Activated B cell treated with CpG ODN at 0.5 μM for 24 hours (primary cell): Measurements from ENCODE around the gene ZSCAN25. TPM values are rescaled to one million over a fixed set of nuclear protein-coding genes. Genes with fewer than 3 reads are reported as not detected.

Experiments used
- ATAC-seq: fragments of 200-7000 bp; cut with Tn5 transposase; one replicate; pipeline ENCODE4 v1.10.0; 2021; ENCODE audit warnings: low read depth, mild to moderate bottlenecking, moderate library complexity
- CTCF ChIA-PET: fragments of 350-600 bp; sonication (Branson Sonifier 250); formaldehyde crosslinking; loops from one replicate; lab custom pipeline; 2021; ENCODE audit warnings: antibody characterized with exemption; lab: Charles Lee
- POLR2A ChIA-PET: fragments of 350-600 bp; sonication (Branson Sonifier 250); formaldehyde crosslinking; loops from one replicate; lab custom pipeline; 2021; ENCODE audit warnings: antibody characterized with exemption; lab: Charles Lee
- DNase-seq: peaks from one replicate; pipeline ENCODE4 v3.0.0; 2022
- H3K27ac Mint-ChIP-seq: one replicate; pipeline ENCODE4 v1.8.0; 2020; ENCODE audit warnings: mixed read lengths
- H3K27me3 Mint-ChIP-seq: one replicate; pipeline ENCODE4 v1.8.0; 2021; ENCODE audit warnings: mixed read lengths
- H3K36me3 Mint-ChIP-seq: one replicate; pipeline ENCODE4 v1.8.0; 2021; ENCODE audit warnings: low read depth, mixed read lengths
- H3K4me1 Mint-ChIP-seq: one replicate; pipeline ENCODE4 v1.8.0; 2021; ENCODE audit warnings: mixed read lengths
- H3K4me3 Mint-ChIP-seq: one replicate; pipeline ENCODE4 v1.8.0; 2020; ENCODE audit warnings: mild to moderate bottlenecking, mixed read lengths
- H3K9me3 Mint-ChIP-seq: one replicate; pipeline ENCODE4 v1.8.0; 2020; ENCODE audit warnings: mixed read lengths
- intact Hi-C: fragments of 100-400 bp; cut with micrococcal nuclease; formaldehyde crosslinking; loops from one replicate; pipeline ENCODE4 v1.15.1; 2024
- total RNA-seq: library from RNA; stranded (reverse); gene quantifications from 2 replicates; pipeline ENCODE4 v1.2.3, GENCODE V29; 2022
- TF ChIP-seq, protein P1 (sequence below): fragments of 200-600 bp; IDR thresholded peaks from one replicate; pipeline ENCODE4 v1.8.0; 2022; ENCODE audit warnings: antibody characterized with exemption, mild to moderate bottlenecking

ZSCAN25 gene
- total RNA-seq, 1 donor from 2014 or later: 33.4 TPM

DNA sequence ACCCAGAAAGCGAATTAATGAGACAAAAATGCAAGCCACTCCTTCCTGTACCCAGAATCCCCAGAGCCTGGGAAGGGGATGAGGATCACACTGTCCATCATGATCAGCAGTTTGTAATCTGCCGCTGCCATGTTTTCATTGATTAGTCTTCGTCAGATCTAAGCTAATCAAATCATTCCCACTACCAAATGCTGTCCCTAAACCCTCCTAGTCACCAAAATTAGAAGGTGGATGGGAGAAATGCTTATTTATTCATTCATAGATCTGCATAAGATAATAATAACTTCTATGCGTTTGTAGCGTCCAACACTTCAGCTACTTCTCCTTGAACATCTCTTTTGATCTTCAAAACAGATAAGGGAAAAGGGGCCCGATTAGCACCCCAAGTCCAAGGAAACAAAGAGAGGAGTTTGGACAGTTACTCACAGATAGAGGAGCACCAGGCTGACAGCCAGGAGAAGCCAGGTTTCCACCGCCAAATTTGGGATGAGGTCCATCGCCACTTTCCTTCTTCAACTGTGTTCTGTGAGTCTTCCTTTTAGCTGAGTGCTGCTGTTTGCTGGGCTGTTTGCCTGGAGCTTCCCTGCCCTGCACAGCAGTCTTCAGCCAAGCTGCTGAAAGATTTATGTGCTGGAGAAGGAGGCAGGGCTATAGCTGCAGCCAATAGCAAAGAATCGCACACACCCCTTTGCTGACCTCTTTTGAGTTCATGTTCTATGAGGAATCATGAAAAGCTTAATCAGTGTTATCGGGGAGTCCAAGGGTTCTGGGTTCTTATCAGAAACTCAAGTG is 62.9 kb downstream of the ZSCAN25 start, which contains the start of gene CYP3A5:
CYP3A5 (minus strand) TSS at position 597 of the 792 bp plus-strand sequence; CDS start at position 497, 100 bp downstream.
- Mint-ChIP-seq H3K4me3 (no peak within 1 kb of the TSS), H3K4me1 (no peaks in the 10 kb centered on the region), H3K27me3 (peaks cover 3% of the 10 kb centered on the region), H3K27ac (no peak within 1 kb of the TSS), H3K9me3 (peaks cover 4% of the 10 kb centered on the region), H3K36me3 (peaks cover 5% of the 10 kb centered on the region)
- no peak for DNase-seq
- CTCF ChIA-PET: no interaction called here
- TF ChIP-seq, protein P1, sequence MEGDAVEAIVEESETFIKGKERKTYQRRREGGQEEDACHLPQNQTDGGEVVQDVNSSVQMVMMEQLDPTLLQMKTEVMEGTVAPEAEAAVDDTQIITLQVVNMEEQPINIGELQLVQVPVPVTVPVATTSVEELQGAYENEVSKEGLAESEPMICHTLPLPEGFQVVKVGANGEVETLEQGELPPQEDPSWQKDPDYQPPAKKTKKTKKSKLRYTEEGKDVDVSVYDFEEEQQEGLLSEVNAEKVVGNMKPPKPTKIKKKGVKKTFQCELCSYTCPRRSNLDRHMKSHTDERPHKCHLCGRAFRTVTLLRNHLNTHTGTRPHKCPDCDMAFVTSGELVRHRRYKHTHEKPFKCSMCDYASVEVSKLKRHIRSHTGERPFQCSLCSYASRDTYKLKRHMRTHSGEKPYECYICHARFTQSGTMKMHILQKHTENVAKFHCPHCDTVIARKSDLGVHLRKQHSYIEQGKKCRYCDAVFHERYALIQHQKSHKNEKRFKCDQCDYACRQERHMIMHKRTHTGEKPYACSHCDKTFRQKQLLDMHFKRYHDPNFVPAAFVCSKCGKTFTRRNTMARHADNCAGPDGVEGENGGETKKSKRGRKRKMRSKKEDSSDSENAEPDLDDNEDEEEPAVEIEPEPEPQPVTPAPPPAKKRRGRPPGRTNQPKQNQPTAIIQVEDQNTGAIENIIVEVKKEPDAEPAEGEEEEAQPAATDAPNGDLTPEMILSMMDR: no peak
- no peak for ATAC-seq
- intact Hi-C loops: no loop called here
- POLR2A ChIA-PET: no interaction called here

Other genes with a start within 250 kb of the ZSCAN25 start
- gene ARPC1B, start 242.2 kb upstream of the ZSCAN25 start, total RNA-seq: 300 and 312 TPM in 2 replicates
- 105 and 134 TPM in 2 replicates for gene PDAP1, start 208.3 kb upstream of the ZSCAN25 start, total RNA-seq
- gene BUD31, start 208.0 kb upstream of the ZSCAN25 start, total RNA-seq: 93.7 and 113 TPM in 2 replicates
- gene PTCD1, start 178.1 kb upstream of the ZSCAN25 start, total RNA-seq: 8.4 and 13.4 TPM in 2 replicates
- gene CPSF4, start 178.0 kb upstream of the ZSCAN25 start, total RNA-seq: 46.2 and 60.9 TPM in 2 replicates
- gene ATP5MF, start 150.8 kb upstream of the ZSCAN25 start, total RNA-seq: 248 and 334 TPM in 2 replicates
- 24.5 and 38.3 TPM in 2 replicates for gene ZNF789, start 144.1 kb upstream of the ZSCAN25 start, total RNA-seq
- 61.5 and 61.7 TPM in 2 replicates for gene ZNF394, start 116.7 kb upstream of the ZSCAN25 start, total RNA-seq
- gene ZKSCAN5, start 112.3 kb upstream of the ZSCAN25 start, total RNA-seq: 9.5 and 10.3 TPM in 2 replicates
- gene FAM200A, start 64.8 kb upstream of the ZSCAN25 start, total RNA-seq: 9.2 and 9.3 TPM in 2 replicates
- gene ZNF655, start 58.3 kb upstream of the ZSCAN25 start, total RNA-seq: 98.5 and 116 TPM in 2 replicates
- gene TMEM225B, start 18.7 kb upstream of the ZSCAN25 start, total RNA-seq: 0.53 and 1.5 TPM in 2 replicates
- gene CYP3A5, start 63.0 kb downstream of the ZSCAN25 start, total RNA-seq: not detected in 2 replicates
- not detected in 2 replicates for gene CYP3A7, start 118.2 kb downstream of the ZSCAN25 start, total RNA-seq
- not detected in 2 replicates for gene CYP3A4, start 167.2 kb downstream of the ZSCAN25 start, total RNA-seq
- not detected in 2 replicates for gene CYP3A43, start 211.1 kb downstream of the ZSCAN25 start, total RNA-seq